IMR-90 (cell line): Measurements from ENCODE around the gene HELZ. TPM values are rescaled to one million over a fixed set of nuclear protein-coding genes. Genes with fewer than 3 reads are reported as not detected.

Experiments used
- ATAC-seq: fragments of 200-7000 bp; cut with Tn5 transposase; 2 replicates; pipeline ENCODE4 v1.9.1; 2020; ENCODE audit warnings: low read depth, mild to moderate bottlenecking, moderate library complexity
- BruUV-seq: library from RNA; stranded (reverse); fragments of 400-500 nt; replicated peaks from 2 replicates; lab custom pipeline; 2021; lab: Mats Ljungman, UMichigan
- CTCF ChIA-PET: fragments of 300-600 bp; formaldehyde crosslinking; extraction: SDS; loops from one replicate; lab custom pipeline; 2021; ENCODE audit warnings: antibody characterized with exemption; lab: Yijun Ruan, JAX
- POLR2A ChIA-PET: fragments of 300-600 bp; sonication (Branson Sonifier 250); formaldehyde crosslinking; loops from one replicate; lab custom pipeline; 2022; ENCODE audit warnings: antibody characterized with exemption; ENCODE audit not compliant: unreplicated experiment; lab: Charles Lee
- DNase-seq: peaks from one replicate; pipeline ENCODE4 v3.0.0; 2013
- H2AFZ ChIP-seq: replicated peaks from 2 replicates; pipeline ENCODE3; 2013; ENCODE audit warnings: low read length, mild to moderate bottlenecking; ENCODE audit not compliant: poor library complexity
- H2AK5ac ChIP-seq: 2 replicates; pipeline ENCODE4 v1.6.1; 2013; ENCODE audit warnings: low read depth, low read length, inconsistent platforms
- H2AK9ac ChIP-seq: replicated peaks from 2 replicates; pipeline ENCODE3; 2013; ENCODE audit warnings: mild to moderate bottlenecking, low read depth, low read length, moderate library complexity; ENCODE audit not compliant: poor library complexity
- H2BK120ac ChIP-seq: 2 replicates; pipeline ENCODE4 v1.6.1; 2013; ENCODE audit warnings: low read depth, low read length, inconsistent platforms
- H2BK15ac ChIP-seq: 3 replicates; pipeline ENCODE4 v1.6.1; 2013; ENCODE audit warnings: low read depth, low read length, inconsistent platforms
- H2BK20ac ChIP-seq: 2 replicates; pipeline ENCODE4 v1.6.1; 2013; ENCODE audit warnings: low read depth, mild to moderate bottlenecking, inconsistent platforms, low read length, moderate library complexity
- H2BK5ac ChIP-seq: 2 replicates; pipeline ENCODE4 v1.6.1; 2013; ENCODE audit warnings: mild to moderate bottlenecking, low read depth, low read length, inconsistent platforms; ENCODE audit not compliant: poor library complexity, severe bottlenecking
- H3K14ac ChIP-seq: replicated peaks from 2 replicates; pipeline ENCODE4 v1.6.1; 2013; ENCODE audit warnings: low read depth, low read length, inconsistent platforms
- H3K18ac ChIP-seq: 2 replicates; pipeline ENCODE4 v1.6.1; 2013; ENCODE audit warnings: low read depth, low read length, control low read depth
- H3K23ac ChIP-seq: 2 replicates; pipeline ENCODE4 v1.6.1; 2013; ENCODE audit warnings: low read depth, low read length, inconsistent platforms
- H3K27ac ChIP-seq: 2 replicates; pipeline ENCODE4 v1.5.1; 2013; ENCODE audit warnings: mild to moderate bottlenecking, control low read depth, low read length; ENCODE audit not compliant: insufficient read depth
- H3K27me3 ChIP-seq: 2 replicates; pipeline ENCODE4 v1.6.1; 2013; ENCODE audit warnings: low read length; ENCODE audit not compliant: control insufficient read depth, insufficient read depth
- H3K36me3 ChIP-seq: 2 replicates; pipeline ENCODE4 v1.6.1; 2013; ENCODE audit warnings: low read length, mixed read lengths; ENCODE audit not compliant: control insufficient read depth, insufficient read depth
- H3K4ac ChIP-seq: 2 replicates; pipeline ENCODE4 v1.6.1; 2013; ENCODE audit warnings: low read depth, low read length, inconsistent platforms
- H3K4me1 ChIP-seq: 2 replicates; pipeline ENCODE4 v1.6.1; 2013; ENCODE audit warnings: low read length, mixed read lengths; ENCODE audit not compliant: control insufficient read depth, insufficient read depth
- H3K4me2 ChIP-seq: 2 replicates; pipeline ENCODE4 v1.6.1; 2013; ENCODE audit warnings: low read depth, mild to moderate bottlenecking, control low read depth, low read length, moderate library complexity
- H3K4me3 ChIP-seq: 2 replicates; pipeline ENCODE4 v1.5.1; 2013; ENCODE audit warnings: low read depth, mild to moderate bottlenecking, control low read depth, low read length, moderate library complexity; ENCODE audit not compliant: insufficient read depth
- H3K56ac ChIP-seq: 2 replicates; pipeline ENCODE4 v1.6.1; 2013; ENCODE audit warnings: low read length, inconsistent platforms; ENCODE audit not compliant: insufficient read depth; ENCODE audit errors: extremely low read depth
- H3K79me1 ChIP-seq, 2 experiments: 2 replicates each; pipeline ENCODE4 v1.6.1; 2013; ENCODE audit warnings: low read length in 2 of 2, inconsistent platforms in 1 of 2, low read depth in 1 of 2
- H3K9ac ChIP-seq: 2 replicates; pipeline ENCODE4 v1.6.1; 2013; ENCODE audit warnings: low read depth, low read length, control low read depth
- H3K9me1 ChIP-seq: 2 replicates; pipeline ENCODE4 v1.6.1; 2013; ENCODE audit warnings: low read length, inconsistent platforms; ENCODE audit not compliant: insufficient read depth
- H3K9me3 ChIP-seq: 2 replicates; pipeline ENCODE4 v1.6.1; 2013; ENCODE audit warnings: low read length; ENCODE audit not compliant: control insufficient read depth, insufficient read depth
- H4K20me1 ChIP-seq: 2 replicates; pipeline ENCODE4 v1.6.1; 2013; ENCODE audit warnings: low read length, inconsistent platforms; ENCODE audit not compliant: insufficient read depth
- H4K5ac ChIP-seq: 2 replicates; pipeline ENCODE4 v1.6.1; 2013; ENCODE audit warnings: mild to moderate bottlenecking, low read depth, low read length, control low read depth
- H4K8ac ChIP-seq, 2 experiments: 2 replicates each; pipeline ENCODE4 v1.6.1; 2013; ENCODE audit warnings: low read depth in 2 of 2, low read length in 2 of 2, control low read depth in 1 of 2, inconsistent platforms in 1 of 2
- H4K91ac ChIP-seq: 2 replicates; pipeline ENCODE4 v1.6.1; 2013; ENCODE audit warnings: low read depth, low read length, inconsistent platforms; ENCODE audit not compliant: insufficient read depth
- BHLHE40 ChIP-seq: fragments of 150-350 bp; IDR thresholded peaks from 2 replicates; pipeline ENCODE4 v1.6.1; 2016; ENCODE audit warnings: mild to moderate bottlenecking, low read depth, low read length
- CEBPB ChIP-seq: IDR thresholded peaks from 2 replicates; pipeline ENCODE4 v1.6.1; 2012; ENCODE audit warnings: low read depth, low read length, improper control_type of control experiment
- CHD1 ChIP-seq: IDR thresholded peaks from 2 replicates; pipeline ENCODE4 v1.6.1; 2012; ENCODE audit warnings: low read depth, low read length, improper control_type of control experiment
- CTCF ChIP-seq: conservative IDR thresholded peaks from 2 replicates; pipeline ENCODE4 v1.5.1; 2012; ENCODE audit warnings: mild to moderate bottlenecking, low read depth, low read length, improper control_type of control experiment
- ELK1 ChIP-seq: fragments of 150-350 bp; IDR thresholded peaks from 2 replicates; pipeline ENCODE4 v1.6.1; 2016; ENCODE audit warnings: low read depth, mild to moderate bottlenecking, low read length, moderate library complexity, borderline replicate concordance
- FOS ChIP-seq: fragments of 150-350 bp; IDR thresholded peaks from 2 replicates; pipeline ENCODE4 v1.6.1; 2016; ENCODE audit warnings: low read depth, low read length
- MAFK ChIP-seq: IDR thresholded peaks from 2 replicates; pipeline ENCODE4 v1.6.1; 2012; ENCODE audit warnings: low read depth, low read length, improper control_type of control experiment
- MAZ ChIP-seq: IDR thresholded peaks from 2 replicates; pipeline ENCODE4 v1.6.1; 2012; ENCODE audit warnings: low read depth, mild to moderate bottlenecking, low read length, improper control_type of control experiment, moderate library complexity, borderline replicate concordance
- MXI1 ChIP-seq: IDR thresholded peaks from 2 replicates; pipeline ENCODE4 v1.6.1; 2012; ENCODE audit warnings: low read depth, mild to moderate bottlenecking, low read length, moderate library complexity, borderline replicate concordance
- NFE2L2 ChIP-seq: fragments of 150-350 bp; IDR thresholded peaks from 2 replicates; pipeline ENCODE4 v1.6.1; 2016; ENCODE audit warnings: low read depth, mild to moderate bottlenecking, low read length
- POLR2A ChIP-seq: IDR thresholded peaks from 2 replicates; pipeline ENCODE4 v1.6.1; 2012; ENCODE audit warnings: mild to moderate bottlenecking, low read depth, low read length
- RAD21 ChIP-seq: IDR thresholded peaks from 2 replicates; pipeline ENCODE4 v1.6.1; 2012; ENCODE audit warnings: low read length, improper control_type of control experiment
- RCOR1 ChIP-seq: IDR thresholded peaks from 2 replicates; pipeline ENCODE4 v1.6.1; 2012; ENCODE audit warnings: mild to moderate bottlenecking, low read length, improper control_type of control experiment; ENCODE audit not compliant: insufficient replicate concordance
- RFX5 ChIP-seq: IDR thresholded peaks from 2 replicates; pipeline ENCODE4 v1.8.0; 2012; ENCODE audit warnings: low read depth, mild to moderate bottlenecking, low read length, moderate library complexity
- SMC3 ChIP-seq: fragments of 150-350 bp; IDR thresholded peaks from 2 replicates; pipeline ENCODE4 v1.6.1; 2016; ENCODE audit warnings: low read depth, mild to moderate bottlenecking, antibody characterized with exemption, low read length, moderate library complexity
- USF2 ChIP-seq: fragments of 150-350 bp; IDR thresholded peaks from 2 replicates; pipeline ENCODE4 v1.6.1; 2017; ENCODE audit warnings: mild to moderate bottlenecking, antibody characterized with exemption, low read length, low read depth
- WGBS, 2 experiments: methylation state at CpG; one replicate each; pipeline versions ENCODE4 v1.1.5 to v1.1.7; 2013; ENCODE audit warnings: missing lambda C conversion rate in 2 of 2; ENCODE audit not compliant: insufficient read length in 1 of 2; ENCODE audit errors: extremely low coverage in 2 of 2; 5-methylcytosine and 5-hydroxymethylcytosine counted together
- dilution Hi-C: fragments of 300-500 bp; cut with HindIII; formaldehyde crosslinking; loops from one replicate; pipeline ENCODE4 v1.14.3; 2018; ENCODE audit warnings: low sequenced_read_pairs; ENCODE audit not compliant: unreplicated experiment
- in situ Hi-C: fragments of 300-500 bp; cut with MboI; formaldehyde crosslinking; loops from 3 replicates; pipeline ENCODE4 v1.14.3; 2019; ENCODE audit warnings: low sequenced_read_pairs, inconsistent platforms, mixed read lengths
- intact Hi-C: fragments of 100-400 bp; cut with micrococcal nuclease; formaldehyde crosslinking; loops from 2 replicates; pipeline ENCODE4 v1.10.0; 2022
- polyA plus RNA-seq, 3 experiments: library from polyadenylated mRNA; depleted of rRNA; stranded (reverse); fragments of >200 nt; gene quantifications; 2 replicates each; pipeline ENCODE4 v1.2.3, GENCODE V29; 2012; ENCODE audit warnings: low replicate concordance in 1 of 3
- total RNA-seq: library from RNA; depleted of rRNA; stranded (reverse); fragments of >200 nt; gene quantifications from 2 replicates; pipeline ENCODE4 v1.2.3, GENCODE V29; 2012

The HELZ gene
- total and polyA plus RNA-seq, 2 of the 4 experiments (the other 2 are of a cell fraction), result 8.0 to 60.6 TPM

- H3K36me3 ChIP-seq, result no peaks in the 10 kb centered on the region
- no peak overlapping the region for H2AFZ ChIP-seq
- no peak overlapping the region for H2BK20ac ChIP-seq
- no peak overlapping the region for H2BK15ac ChIP-seq
- no peaks in the 10 kb centered on the region for H3K9me1 ChIP-seq
- H3K9ac ChIP-seq, result no peak overlapping the region
- dilution Hi-C loops, result no loop called here
- no TSS peak for BruUV-seq
- peaks cover 9% of the 10 kb centered on the region for H3K9me3 ChIP-seq
- intact Hi-C loops, result no loop called here
- no peak overlapping the region for H3K14ac ChIP-seq
- H2BK120ac ChIP-seq, result no peak overlapping the region
- no peak overlapping the region for H2BK5ac ChIP-seq
- H3K18ac ChIP-seq, result no peak overlapping the region
- ChIA-PET CTCF (interaction anchor here (0.6 kb wide), 1 partner anchor 40 kb away, joined by 3 read pairs; no protein-coding TSS in a partner anchor), POLR2A (no interaction called here)
- no peaks in the 10 kb centered on the region for H3K79me1 ChIP-seq
- DNase-seq (no peak), ATAC-seq (no peak)
- H4K20me1 ChIP-seq, result no peaks in the 10 kb centered on the region
- no peak overlapping the region for H3K27ac ChIP-seq
- in situ Hi-C loops, result no loop called here
- no peak overlapping the region for H3K23ac ChIP-seq
- H3K56ac ChIP-seq, result no peak overlapping the region
- TF ChIP-seq USF2, result no peak
- no peak for TF ChIP-seq MXI1
- no peak for TF ChIP-seq CTCF
- no peak for TF ChIP-seq RCOR1
- no peak for TF ChIP-seq MAFK
- no peak for TF ChIP-seq ELK1
- TF ChIP-seq BHLHE40, result no peak
- no peak for TF ChIP-seq CHD1
- no peak for TF ChIP-seq NFE2L2
- no peak for TF ChIP-seq CEBPB
- no peak for TF ChIP-seq FOS
- no peak for TF ChIP-seq POLR2A
- no peak for TF ChIP-seq RAD21
- TF ChIP-seq RFX5, result no peak
- no peak for TF ChIP-seq MAZ
- TF ChIP-seq SMC3, result no peak
- no peak overlapping the region for H4K5ac ChIP-seq
- H4K91ac ChIP-seq, result no peak overlapping the region
- H3K4me3 ChIP-seq, result no peak overlapping the region
- 31% methylated on average over 2 of the region's 12 CpGs; no CpG with 5 or more reads in 1 of the 2 experiments for WGBS, 2 experiments
- no peak overlapping the region for H4K8ac ChIP-seq
- no peak overlapping the region for H2AK5ac ChIP-seq
- peaks cover 55% of the 10 kb centered on the region for H3K27me3 ChIP-seq
- H2AK9ac ChIP-seq, result no peak overlapping the region
- H3K4me1 ChIP-seq, result no peaks in the 10 kb centered on the region
- no peak overlapping the region for H3K4ac ChIP-seq
- no peak overlapping the region for H3K4me2 ChIP-seq
Measured at GRCh38 chr17:67043283-67043682, 201.7 kb downstream of the HELZ start.
